HepG2 (cell line): ENCODE measurements around the gene MIA. TPM values are rescaled to one million over a fixed set of nuclear protein-coding genes. Genes with fewer than 3 reads are reported as not detected.

ENCODE experiments used
- IRF1 ChIP-seq: sonication (generic); formaldehyde crosslinking; IDR thresholded peaks from 2 replicates; pipeline ENCODE4 v1.4.0; 2020; ENCODE audit warnings: low read depth, mild to moderate bottlenecking, missing genetic modification reagents
- KDM4B ChIP-seq: sonication (generic); formaldehyde crosslinking; IDR thresholded peaks from 2 replicates; pipeline ENCODE4 v1.4.0; 2020; ENCODE audit warnings: missing genetic modification reagents
- MAFG ChIP-seq: sonication (generic); formaldehyde crosslinking; IDR thresholded peaks from 2 replicates; pipeline ENCODE4 v1.5.1; 2020; ENCODE audit warnings: mild to moderate bottlenecking, missing genetic modification reagents
- NR2F6 ChIP-seq, 2 experiments: IDR thresholded peaks; 2 replicates each; pipeline ENCODE4 v1.6.1; 2016; ENCODE audit warnings: antibody characterized with exemption in 1 of 2, mild to moderate bottlenecking in 1 of 2
- RFX1 ChIP-seq: fragments of 450-650 bp; IDR thresholded peaks from 2 replicates; pipeline ENCODE4 v1.6.1; 2017
- SIX1 ChIP-seq: sonication (generic); formaldehyde crosslinking; IDR thresholded peaks from 2 replicates; pipeline ENCODE4 v1.4.0; 2020; ENCODE audit warnings: missing genetic modification reagents, borderline replicate concordance
- SP2 ChIP-seq: sonication (generic); formaldehyde crosslinking; IDR thresholded peaks from 2 replicates; pipeline ENCODE4 v1.5.1; 2020; ENCODE audit warnings: mild to moderate bottlenecking, missing genetic modification reagents
- STAT6 ChIP-seq: sonication (generic); formaldehyde crosslinking; IDR thresholded peaks from 2 replicates; pipeline ENCODE4 v1.4.0; 2020; ENCODE audit warnings: missing genetic modification reagents, mild to moderate bottlenecking, borderline replicate concordance
- ZBTB42 ChIP-seq: sonication (generic); formaldehyde crosslinking; IDR thresholded peaks from 2 replicates; pipeline ENCODE4 v1.5.0; 2020; ENCODE audit warnings: mild to moderate bottlenecking, missing genetic modification reagents
- ZNF563 ChIP-seq: sonication (generic); formaldehyde crosslinking; IDR thresholded peaks from 2 replicates; pipeline ENCODE4 v1.8.0; 2022; ENCODE audit warnings: mild to moderate bottlenecking, moderate library complexity, missing genetic modification reagents
- polyA plus RNA-seq, 8 experiments: library from polyadenylated mRNA; depleted of rRNA in 3 of 8; stranded (reverse) in 7 of 8; unstranded in 1 of 8; fragments of >200 nt; fragmentation: Illumina TruSeq in 4 of 8; extraction: Trizol in 4 of 8; gene quantifications; 2 replicates each; pipeline versions ENCODE4 v1.2.1 to v1.2.3, GENCODE V29; 2011 to 2016; ENCODE audit warnings: low read depth in 4 of 8, missing spikeins in 1 of 8, mixed read lengths in 1 of 8; ENCODE audit not compliant: insufficient read depth in 1 of 8
- total RNA-seq, 5 experiments: library from RNA; depleted of rRNA; stranded (reverse); fragments of >200 nt; fragmentation: Illumina TruSeq; extraction: Trizol; gene quantifications; 2 replicates each; pipeline ENCODE4 v1.2.3, GENCODE V29; 2016; ENCODE audit warnings: low read depth in 1 of 5

MIA gene
- total and polyA plus RNA-seq, 2 of the 13 experiments (the other 11 are each of a cell fraction or from before 2014, with no cell fraction given): 0.61 TPM; not detected in 1

GRCh38 chr19:40806423-40807146 is 31.3 kb downstream of the MIA start (continued):
- TF ChIP-seq RFX1: peak; percentile 34; the same call in 1 of the 2 replicates
- no peak for TF ChIP-seq KDM4B (CRISPR knock-in tag)
- TF ChIP-seq ZNF563 (CRISPR knock-in tag): no peak
- no peak for TF ChIP-seq NR2F6 (IDR thresholded peaks at IDR 0.05)
- TF ChIP-seq NR2F6 (CRISPR knock-in tag; IDR thresholded peaks at IDR 0.05): no peak
- no peak for TF ChIP-seq STAT6 (CRISPR knock-in tag)
- TF ChIP-seq SIX1 (CRISPR knock-in tag): no peak
- TF ChIP-seq SP2: no peak
- TF ChIP-seq IRF1 (CRISPR knock-in tag): no peak
- no peak for TF ChIP-seq MAFG (CRISPR knock-in tag)
- no peak for TF ChIP-seq ZBTB42 (CRISPR knock-in tag)
